Activated gamma-delta T cell (primary cell): ENCODE measurements around the gene LYPD6B.
"Not testable (repeated sequence)": the region's sequence is repeated elsewhere in the genome, so short reads cannot be mapped to it uniquely, and the experiment has no call there.

ENCODE experiments used
- DNase-seq: peaks from one replicate; lab custom pipeline; 2025; lab: John Stamatoyannopoulos, UW

LYPD6B gene

DNA sequence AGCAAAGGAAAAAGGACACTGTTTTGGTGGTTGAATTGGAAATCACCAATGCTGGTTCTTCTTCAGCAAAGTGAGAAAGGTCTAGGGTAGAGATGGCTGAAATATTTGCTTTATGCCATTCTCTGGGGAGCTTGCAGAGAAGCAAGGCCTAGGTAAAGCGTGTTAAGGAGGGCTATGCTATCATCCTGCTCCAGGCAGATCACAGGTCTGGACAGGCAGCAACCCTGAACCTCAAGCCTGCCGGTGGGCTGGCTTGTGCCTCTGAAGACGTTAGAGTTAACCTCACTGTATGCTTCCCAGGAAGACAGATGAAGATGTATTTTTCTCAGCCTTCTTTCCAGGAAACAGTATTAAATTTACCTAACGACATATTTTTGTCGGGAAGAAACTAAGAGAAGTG is 153.4 kb downstream of the LYPD6B start:
- no peak for DNase-seq

GRCh38 chr2:149192427-149192826 is 153.9 kb downstream of the LYPD6B start:
- no peak for DNase-seq

DNA sequence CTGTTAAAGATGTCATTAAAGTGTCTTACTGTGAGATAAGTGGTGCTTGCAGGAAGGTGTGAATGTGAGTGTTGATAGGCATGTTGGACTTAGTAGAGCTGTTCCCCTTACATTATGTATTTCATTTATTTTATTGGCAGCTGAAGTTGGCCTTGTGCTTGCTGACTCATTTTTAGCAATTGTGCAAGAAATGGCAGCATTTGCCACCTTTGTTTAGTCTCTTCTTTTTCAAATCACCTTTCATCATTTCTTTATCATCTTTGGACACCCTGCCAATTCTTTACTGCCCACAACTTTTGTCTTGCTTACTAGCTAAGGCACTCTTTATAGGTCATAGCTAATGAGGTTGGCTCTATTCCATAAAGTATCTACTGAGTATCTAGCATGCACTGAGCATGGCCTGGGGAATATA is 161.6 kb downstream of the LYPD6B start:
- no peak for DNase-seq

GRCh38 chr2:149204686-149205085 is 166.2 kb downstream of the LYPD6B start:
- no peak for DNase-seq

GRCh38 chr2:149205143-149205542 is 166.6 kb downstream of the LYPD6B start:
- DNase-seq, result no peak

DNA sequence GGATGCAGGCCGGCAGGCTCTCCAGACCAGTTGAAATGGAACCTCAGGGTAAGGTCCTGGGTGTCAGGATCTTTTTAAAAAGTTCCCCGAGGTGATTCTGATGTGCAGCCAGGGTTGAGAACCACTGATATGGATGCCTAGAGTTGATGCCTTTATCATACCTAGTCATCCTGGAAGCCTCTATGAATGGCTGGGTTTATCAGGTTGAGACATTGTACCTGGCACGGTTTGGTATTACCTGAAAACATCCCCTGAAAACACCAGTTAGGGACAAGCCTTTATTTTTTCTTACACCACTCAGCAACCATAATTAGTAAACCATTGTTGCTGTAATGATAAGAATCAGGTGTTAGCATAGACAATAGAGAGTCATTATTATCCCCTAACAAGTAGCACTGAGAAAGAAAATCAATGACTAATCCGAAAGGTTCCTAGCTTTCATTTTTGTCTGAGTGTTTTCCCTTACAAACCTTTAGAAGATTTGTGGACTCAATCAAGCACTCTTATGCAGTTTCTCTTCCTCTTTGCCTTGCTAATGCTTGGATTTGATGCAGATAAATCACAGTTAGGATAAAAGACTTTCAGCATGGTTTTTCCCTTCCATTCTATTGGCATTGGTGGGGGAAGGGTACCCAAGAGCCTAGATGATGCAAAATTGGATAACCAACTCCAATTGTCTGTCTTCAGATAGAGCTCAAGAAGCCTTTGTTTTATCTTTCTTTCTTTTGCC is 175.4 kb downstream of the LYPD6B start:
- DNase-seq, result no peak

- DNase-seq, result no peak
Observed at GRCh38 chr2:149218497-149218896, 180.0 kb downstream of the LYPD6B start.

DNA sequence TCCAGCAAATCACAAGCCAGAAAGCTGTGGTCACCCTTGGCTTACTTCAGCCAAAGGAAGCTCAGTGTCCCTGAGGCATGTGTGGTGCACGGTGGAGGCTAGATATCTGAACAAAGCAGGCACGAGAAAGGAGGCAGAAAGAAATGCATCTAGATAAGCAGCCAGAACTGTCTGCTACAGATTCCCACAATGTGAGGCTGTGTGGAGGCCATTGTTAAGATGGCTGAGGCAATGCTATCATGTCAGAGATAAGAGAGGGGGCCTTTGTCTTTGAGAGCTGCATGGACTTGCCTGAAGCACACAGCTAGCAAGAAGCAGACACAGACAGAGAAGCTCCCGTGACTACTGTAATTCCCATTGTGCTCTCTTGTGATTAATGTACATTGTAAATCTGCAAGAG is 181.4 kb downstream of the LYPD6B start:
- no peak for DNase-seq

DNA sequence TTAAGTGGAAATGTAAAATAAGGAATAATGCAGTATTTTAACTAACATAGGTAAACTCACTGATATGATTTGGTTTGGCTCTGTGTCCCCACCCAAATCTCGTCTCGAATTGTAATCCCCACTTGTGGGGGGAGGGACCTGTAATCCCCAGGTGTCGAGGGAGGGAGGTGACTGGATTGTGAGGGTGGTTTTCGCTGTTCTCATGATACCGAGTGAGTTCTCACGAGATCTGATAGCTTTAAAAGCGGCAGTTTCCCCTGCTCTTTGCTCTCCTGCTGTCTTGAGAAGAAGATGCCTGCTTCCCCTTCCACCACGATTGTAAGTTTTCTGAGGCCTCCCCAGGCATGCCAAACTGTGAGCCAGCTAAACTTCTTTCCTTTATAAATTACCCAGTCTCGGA is 182.5 kb downstream of the LYPD6B start:
- no peak for DNase-seq

DNA sequence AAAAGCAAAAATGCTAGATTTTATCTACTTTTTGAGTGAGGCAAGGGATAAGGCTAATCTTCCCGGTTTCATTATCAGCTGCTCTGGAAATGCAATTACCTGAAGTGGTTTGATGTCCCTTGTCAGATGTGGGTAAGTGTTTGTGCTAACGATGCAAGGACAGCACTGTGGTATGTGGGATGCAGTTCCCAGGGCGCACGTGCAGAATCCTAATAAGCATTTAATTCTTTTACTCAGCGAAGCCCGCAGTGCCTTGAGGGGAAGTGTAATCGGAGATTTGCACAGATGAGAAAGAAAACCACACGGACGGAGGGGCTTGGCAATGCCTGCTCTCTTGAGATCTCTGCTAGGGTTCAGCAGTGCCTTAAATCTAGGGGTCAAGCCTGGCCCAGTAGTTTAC is 183.4 kb downstream of the LYPD6B start:
- DNase-seq, result no peak

DNA sequence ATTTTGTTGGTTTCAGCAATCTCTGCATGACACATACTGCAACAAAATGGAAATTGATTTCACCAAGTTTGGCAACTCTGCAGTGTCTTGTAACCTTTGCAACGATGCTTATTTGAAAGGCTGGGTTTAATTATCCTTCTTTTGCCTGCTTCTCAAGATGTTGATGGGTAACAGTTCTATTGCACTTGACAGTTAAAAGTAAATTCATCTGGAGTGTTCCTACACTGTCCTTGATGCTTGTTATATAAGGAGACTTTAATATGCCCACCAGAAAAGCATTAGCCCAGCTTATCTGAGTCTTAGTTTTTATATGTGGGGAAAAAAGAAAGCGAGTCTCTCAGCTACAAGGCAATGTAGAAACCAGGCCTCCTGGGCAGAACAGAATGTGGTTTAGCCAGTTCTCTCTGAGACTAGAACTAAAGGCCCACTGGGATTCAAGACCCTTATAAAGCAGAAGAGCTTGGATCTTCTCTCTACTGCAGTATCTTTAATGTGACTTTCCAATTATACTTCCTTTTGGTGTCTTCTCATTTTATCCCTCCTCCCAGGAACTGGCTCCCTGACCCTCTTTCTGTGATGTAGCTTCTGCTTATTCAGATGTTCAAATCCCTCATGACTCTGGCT is 185.1 kb downstream of the LYPD6B start:
- no peak for DNase-seq

- DNase-seq, result no peak
Observed at GRCh38 chr2:149224543-149224942, 186.0 kb downstream of the LYPD6B start.

GRCh38 chr2:149225446-149225845 is 186.9 kb downstream of the LYPD6B start:
- no peak for DNase-seq

DNA sequence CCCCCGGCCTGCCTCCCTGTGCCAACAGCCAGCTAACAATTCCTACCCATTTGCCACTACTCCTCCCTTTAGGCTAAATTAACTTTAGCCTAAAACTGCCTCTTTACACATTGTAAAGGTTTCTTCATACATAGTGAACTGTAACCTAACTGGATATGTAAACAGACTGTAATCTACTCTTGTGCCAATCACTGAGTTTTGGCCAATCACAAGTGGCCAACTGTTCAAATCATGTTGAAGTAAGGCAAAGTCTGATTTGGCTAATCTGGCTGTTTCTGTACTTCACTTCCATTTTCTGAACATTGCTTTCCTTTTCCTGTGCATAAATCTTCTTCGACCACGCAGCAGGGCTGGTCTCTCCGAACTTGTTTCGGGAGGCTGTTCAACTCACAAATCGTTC is 188.3 kb downstream of the LYPD6B start:
- no peak for DNase-seq

DNA sequence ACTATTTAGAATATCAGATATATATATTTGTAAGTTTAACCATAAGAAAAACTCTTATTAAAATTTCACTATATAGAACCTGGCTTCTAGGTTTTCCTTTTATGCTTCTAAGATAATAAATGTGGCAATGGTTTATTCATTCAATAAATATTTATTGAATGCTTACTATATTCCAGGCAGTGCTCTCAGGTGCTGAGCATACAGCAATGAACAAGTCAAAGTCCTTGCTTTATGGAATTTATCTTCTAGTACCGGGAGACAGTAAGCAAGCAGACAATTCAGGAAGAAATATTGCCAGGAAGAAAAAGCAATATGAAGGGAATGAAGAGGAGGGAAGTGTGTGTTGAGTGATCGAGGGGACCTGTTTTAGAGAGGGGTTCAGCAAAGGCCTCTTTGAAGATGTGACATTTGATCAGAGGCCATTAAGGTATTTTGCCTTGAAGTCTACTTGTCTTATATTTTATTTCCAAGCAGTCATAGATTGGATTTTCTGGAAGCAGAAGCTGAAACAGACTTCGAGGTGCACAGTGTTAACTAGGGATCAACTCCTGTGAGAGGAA is 197.4 kb downstream of the LYPD6B start:
- no peak for DNase-seq

GRCh38 chr2:149236410-149236809 is 197.9 kb downstream of the LYPD6B start:
- DNase-seq, result no peak

- DNase-seq, result no peak
Observed at GRCh38 chr2:149246186-149246585, 207.7 kb downstream of the LYPD6B start.

DNA sequence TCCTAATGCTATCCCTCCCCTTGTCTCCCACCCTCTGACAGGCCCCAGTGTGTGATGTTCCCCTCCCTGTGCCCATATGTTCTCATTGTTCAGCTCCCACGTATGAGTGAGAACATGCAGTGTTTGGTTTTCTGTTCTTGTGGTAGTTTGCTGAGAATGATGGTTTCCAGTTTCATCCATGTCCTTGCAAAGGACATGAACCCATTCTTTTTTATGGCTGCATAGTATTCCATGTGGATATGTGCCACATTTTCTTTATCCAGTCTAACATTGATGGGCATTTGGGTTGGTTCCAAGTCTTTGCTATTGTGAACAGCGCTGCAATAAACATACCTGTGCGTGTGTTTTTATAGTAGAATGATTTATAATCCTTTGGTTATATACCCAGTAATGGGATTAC is 212.9 kb downstream of the LYPD6B start:
- not testable (repeated sequence) for DNase-seq

DNA sequence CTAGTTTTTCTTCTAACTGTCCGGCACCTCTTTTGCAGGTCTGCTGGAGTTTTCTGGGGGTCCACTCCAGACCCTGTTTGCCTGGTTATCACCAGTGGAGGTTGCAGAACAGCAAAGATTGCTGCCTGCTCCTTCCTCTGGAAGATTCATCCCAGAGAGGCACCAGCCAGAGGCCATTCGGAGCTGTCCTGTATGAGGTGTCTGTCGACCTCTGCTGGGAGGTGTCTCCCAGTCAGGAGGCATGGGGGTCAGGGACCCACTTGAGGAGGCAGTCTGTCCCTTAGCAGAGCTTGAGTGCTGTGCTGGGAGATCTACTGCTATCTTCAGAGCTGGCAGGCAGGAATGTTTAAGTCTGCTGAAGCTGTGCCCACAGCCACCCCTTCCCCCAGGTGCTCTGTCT is 218.4 kb downstream of the LYPD6B start:
- DNase-seq, result not testable (repeated sequence)

GRCh38 chr2:149258531-149258930 is 220.0 kb downstream of the LYPD6B start:
- no peak for DNase-seq

- no peak for DNase-seq
Observed at GRCh38 chr2:149259136-149259535, 220.6 kb downstream of the LYPD6B start.

DNA sequence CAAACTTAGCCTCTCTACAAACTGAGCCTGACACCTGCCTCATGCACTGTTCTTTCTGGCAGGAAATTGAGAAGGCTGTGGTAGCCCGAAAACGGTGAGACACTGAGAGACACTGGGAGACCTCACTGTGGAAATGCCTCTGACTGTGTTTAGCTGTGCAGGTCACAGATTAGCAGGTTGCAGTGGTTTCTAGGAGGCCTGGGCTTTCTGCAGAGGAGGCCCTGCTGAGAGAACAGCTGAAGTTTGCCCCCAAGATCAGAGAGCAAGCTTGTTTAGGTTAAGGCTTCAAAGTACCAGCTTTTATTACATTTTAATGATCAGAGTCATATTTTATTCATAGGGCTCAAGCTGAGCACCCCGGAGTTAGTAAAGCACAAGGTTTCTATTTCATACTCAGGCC is 223.2 kb downstream of the LYPD6B start:
- DNase-seq, result no peak
